ENCODE results near the gene GDAP1L1. TPM values are rescaled to one million over a fixed set of nuclear protein-coding genes. Genes with fewer than 3 reads are reported as not detected.
A peak's percentile ranks its signal among the peaks of the same experiment; 100 is the strongest.

GDAP1L1 gene
- total RNA-seq (ENCODE audit: low replicate concordance) = 1.3 and 1.8 TPM in 2 replicates
- long read RNA-seq = 0 reads

GRCh38 chr20:44247131-44247571, at the start of gene GDAP1L1:
Gene GDAP1L1, plus strand, starts transcription at chr20:44247308. Its CDS starts 27 bp downstream, at chr20:44247335.
- Mint-ChIP-seq H3K4me3 (peak within 1 kb of the TSS; percentile 75), H3K27ac (no peak within 1 kb of the TSS), H3K27me3 (peaks cover 57% of the 10 kb centered on the region), H3K4me1 (ENCODE audit: unreplicated experiment) (no peaks in the 10 kb centered on the region), H3K9me3 (no peaks in the 10 kb centered on the region), H3K36me3 (no peaks in the 10 kb centered on the region)
- no peak for DNase-seq (ENCODE audit: extremely low spot score, unreplicated experiment)
- TF ChIP-seq, protein P1, sequence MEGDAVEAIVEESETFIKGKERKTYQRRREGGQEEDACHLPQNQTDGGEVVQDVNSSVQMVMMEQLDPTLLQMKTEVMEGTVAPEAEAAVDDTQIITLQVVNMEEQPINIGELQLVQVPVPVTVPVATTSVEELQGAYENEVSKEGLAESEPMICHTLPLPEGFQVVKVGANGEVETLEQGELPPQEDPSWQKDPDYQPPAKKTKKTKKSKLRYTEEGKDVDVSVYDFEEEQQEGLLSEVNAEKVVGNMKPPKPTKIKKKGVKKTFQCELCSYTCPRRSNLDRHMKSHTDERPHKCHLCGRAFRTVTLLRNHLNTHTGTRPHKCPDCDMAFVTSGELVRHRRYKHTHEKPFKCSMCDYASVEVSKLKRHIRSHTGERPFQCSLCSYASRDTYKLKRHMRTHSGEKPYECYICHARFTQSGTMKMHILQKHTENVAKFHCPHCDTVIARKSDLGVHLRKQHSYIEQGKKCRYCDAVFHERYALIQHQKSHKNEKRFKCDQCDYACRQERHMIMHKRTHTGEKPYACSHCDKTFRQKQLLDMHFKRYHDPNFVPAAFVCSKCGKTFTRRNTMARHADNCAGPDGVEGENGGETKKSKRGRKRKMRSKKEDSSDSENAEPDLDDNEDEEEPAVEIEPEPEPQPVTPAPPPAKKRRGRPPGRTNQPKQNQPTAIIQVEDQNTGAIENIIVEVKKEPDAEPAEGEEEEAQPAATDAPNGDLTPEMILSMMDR (conservative IDR thresholded peaks at IDR 0.05) = no peak

DNA sequence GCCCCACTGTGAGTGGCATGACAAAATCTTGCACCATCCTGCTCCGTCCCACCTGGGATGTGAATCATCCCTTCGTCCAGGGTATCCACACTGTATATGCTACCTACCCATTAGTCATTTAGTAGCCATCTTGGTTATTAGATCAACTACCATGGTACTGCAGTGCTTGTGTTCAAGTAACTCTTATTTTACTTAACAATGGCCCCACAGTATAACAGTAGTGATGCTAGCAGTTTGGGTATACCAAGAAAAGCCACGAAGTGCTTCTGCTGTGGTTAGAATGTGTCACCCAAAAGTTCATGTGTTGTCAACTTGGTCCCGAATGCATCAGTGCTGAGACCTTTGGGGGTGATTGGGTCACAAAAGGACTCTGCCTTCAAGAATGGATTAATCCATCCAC, 48.2 kb upstream of the GDAP1L1 start:
- peaks cover 29% of the 10 kb centered on the region for H3K36me3 Mint-ChIP-seq
- TF ChIP-seq, protein P1 (conservative IDR thresholded peaks at IDR 0.05) = no peak
- H3K27ac Mint-ChIP-seq = no peak overlapping the region
- H3K9me3 Mint-ChIP-seq = no peaks in the 10 kb centered on the region
- H3K4me1 Mint-ChIP-seq (ENCODE audit: unreplicated experiment) = no peaks in the 10 kb centered on the region
- H3K4me3 Mint-ChIP-seq = no peak overlapping the region
- no peak for DNase-seq (ENCODE audit: extremely low spot score, unreplicated experiment)
- H3K27me3 Mint-ChIP-seq = no peaks in the 10 kb centered on the region

- peaks cover 33% of the 10 kb centered on the region for H3K36me3 Mint-ChIP-seq
- no peak overlapping the region for H3K4me3 Mint-ChIP-seq
- no peaks in the 10 kb centered on the region for H3K27me3 Mint-ChIP-seq
- H3K9me3 Mint-ChIP-seq = no peaks in the 10 kb centered on the region
- TF ChIP-seq, protein P1 (conservative IDR thresholded peaks at IDR 0.05) = no peak
- no peak overlapping the region for H3K27ac Mint-ChIP-seq
- DNase-seq (ENCODE audit: extremely low spot score, unreplicated experiment) = no peak
- H3K4me1 Mint-ChIP-seq (ENCODE audit: unreplicated experiment) = peaks cover 4% of the 10 kb centered on the region
Measured at GRCh38 chr20:44199877-44200276, 47.2 kb upstream of the GDAP1L1 start.

DNA sequence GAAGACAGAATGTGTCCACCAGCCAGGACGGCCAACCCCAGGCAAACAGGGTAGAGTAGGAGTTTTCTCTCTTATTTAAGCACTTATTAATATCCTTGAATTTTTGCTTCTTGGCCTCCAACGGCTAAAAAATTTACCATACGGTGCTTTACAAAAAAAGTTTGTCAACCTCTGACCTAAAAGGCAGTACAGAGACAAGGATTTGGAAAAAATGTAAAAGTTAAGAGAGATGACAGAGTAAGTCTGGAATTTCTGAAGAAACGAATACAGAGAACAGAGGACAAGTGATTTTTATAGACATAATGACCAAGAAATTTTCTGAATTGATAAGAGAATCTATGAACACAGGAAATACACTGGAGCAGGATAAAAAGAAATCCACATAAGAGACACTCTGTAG, 46.7 kb upstream of the GDAP1L1 start:
- H3K27ac Mint-ChIP-seq = no peak overlapping the region
- TF ChIP-seq, protein P1 (conservative IDR thresholded peaks at IDR 0.05) = no peak
- no peaks in the 10 kb centered on the region for H3K9me3 Mint-ChIP-seq
- H3K36me3 Mint-ChIP-seq = peaks cover 36% of the 10 kb centered on the region
- no peak overlapping the region for H3K4me3 Mint-ChIP-seq
- DNase-seq (ENCODE audit: extremely low spot score, unreplicated experiment) = no peak
- no peaks in the 10 kb centered on the region for H3K27me3 Mint-ChIP-seq
- H3K4me1 Mint-ChIP-seq (ENCODE audit: unreplicated experiment) = peaks cover 4% of the 10 kb centered on the region

- TF ChIP-seq, protein P1 (conservative IDR thresholded peaks at IDR 0.05) = no peak
- H3K27ac Mint-ChIP-seq = no peak overlapping the region
- H3K9me3 Mint-ChIP-seq = no peaks in the 10 kb centered on the region
- H3K4me1 Mint-ChIP-seq (ENCODE audit: unreplicated experiment) = peaks cover 5% of the 10 kb centered on the region
- H3K36me3 Mint-ChIP-seq = peaks cover 37% of the 10 kb centered on the region
- no peaks in the 10 kb centered on the region for H3K27me3 Mint-ChIP-seq
- no peak overlapping the region for H3K4me3 Mint-ChIP-seq
- DNase-seq (ENCODE audit: extremely low spot score, unreplicated experiment) = no peak
Measured at GRCh38 chr20:44200983-44201382, 46.1 kb upstream of the GDAP1L1 start.

GRCh38 chr20:44203161-44203560, 43.9 kb upstream of the GDAP1L1 start:
- TF ChIP-seq, protein P1 (conservative IDR thresholded peaks at IDR 0.05) = no peak
- no peak for DNase-seq (ENCODE audit: extremely low spot score, unreplicated experiment)
- H3K36me3 Mint-ChIP-seq = peaks cover 43% of the 10 kb centered on the region
- no peak overlapping the region for H3K4me3 Mint-ChIP-seq
- H3K4me1 Mint-ChIP-seq (ENCODE audit: unreplicated experiment) = peaks cover 25% of the 10 kb centered on the region
- H3K27ac Mint-ChIP-seq = peak overlapping the region; percentile 95
- H3K27me3 Mint-ChIP-seq = no peaks in the 10 kb centered on the region
- no peaks in the 10 kb centered on the region for H3K9me3 Mint-ChIP-seq

All from type B pancreatic cell (in vitro differentiated cells).